Endothelial cell (in vitro differentiated cells): ENCODE data around the gene KCNN1. TPM values are rescaled to one million over a fixed set of nuclear protein-coding genes. Genes with fewer than 3 reads are reported as not detected.
"Not testable (repeated sequence)": the region's sequence is repeated elsewhere in the genome, so short reads cannot be mapped to it uniquely, and the experiment has no call there.

Experiments
- DNase-seq: peaks from one replicate; pipeline ENCODE4 v3.0.0; 2021; ENCODE audit warnings: low spot score
- H3K27ac Mint-ChIP-seq: one replicate; pipeline ENCODE4 v1.8.0; 2021; ENCODE audit warnings: mixed read lengths, inconsistent platforms; ENCODE audit not compliant: unreplicated experiment
- H3K27me3 Mint-ChIP-seq: one replicate; pipeline ENCODE4 v1.8.0; 2021; ENCODE audit warnings: mild to moderate bottlenecking, moderate library complexity, mixed read lengths, inconsistent platforms; ENCODE audit not compliant: unreplicated experiment
- H3K36me3 Mint-ChIP-seq: one replicate; pipeline ENCODE4 v1.8.0; 2021; ENCODE audit warnings: mild to moderate bottlenecking, low read depth, mixed read lengths, inconsistent platforms; ENCODE audit not compliant: unreplicated experiment
- H3K4me1 Mint-ChIP-seq: one replicate; pipeline ENCODE4 v1.8.0; 2021; ENCODE audit warnings: mild to moderate bottlenecking, mixed read lengths, inconsistent platforms; ENCODE audit not compliant: unreplicated experiment
- H3K4me3 Mint-ChIP-seq: one replicate; pipeline ENCODE4 v1.8.0; 2021; ENCODE audit warnings: mild to moderate bottlenecking, mixed read lengths, inconsistent platforms; ENCODE audit not compliant: unreplicated experiment
- H3K9me3 Mint-ChIP-seq: one replicate; pipeline ENCODE4 v1.8.0; 2021; ENCODE audit warnings: mixed read lengths, inconsistent platforms; ENCODE audit not compliant: unreplicated experiment
- total RNA-seq: library from RNA; stranded (reverse); fragmentation: NEBNext Ultra II Directional; extraction: Animal tissue kit (Norgen Biotek cat#: 25700); gene quantifications from one replicate; pipeline ENCODE4 v1.2.1, GENCODE V29; 2021; ENCODE audit not compliant: unreplicated experiment
- TF ChIP-seq, protein P1 (sequence below): fragments of 200-600 bp; sonication (generic); IDR thresholded peaks from one replicate; pipeline ENCODE4 v1.5.0; 2021; ENCODE audit warnings: antibody characterized with exemption; ENCODE audit not compliant: unreplicated experiment

KCNN1 gene
- total RNA-seq, 1 donor from 2014 or later, result 19.3 TPM

DNA sequence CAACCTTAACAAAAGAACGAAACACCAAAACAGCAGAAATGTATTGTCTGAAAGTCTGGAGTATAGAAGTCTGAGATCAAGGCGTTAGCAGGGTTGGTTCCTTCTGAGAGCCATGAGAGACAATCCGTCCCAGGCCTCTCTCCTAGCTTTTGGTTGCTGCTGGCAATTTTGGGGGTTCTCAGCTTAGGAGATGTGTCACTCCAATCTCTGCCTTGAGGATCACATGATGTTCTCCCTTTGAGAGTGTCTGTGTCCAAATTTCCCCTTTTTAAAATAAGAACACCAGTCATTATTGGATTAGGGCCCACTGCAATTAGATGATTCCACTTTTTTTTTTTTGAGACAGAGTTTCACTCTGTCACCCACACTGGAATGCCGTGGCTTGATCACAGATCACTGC, 10.1 kb downstream of the KCNN1 start:
- peaks cover 4% of the 10 kb centered on the region for H3K27me3 Mint-ChIP-seq
- peaks cover 10% of the 10 kb centered on the region for H3K36me3 Mint-ChIP-seq

DNA sequence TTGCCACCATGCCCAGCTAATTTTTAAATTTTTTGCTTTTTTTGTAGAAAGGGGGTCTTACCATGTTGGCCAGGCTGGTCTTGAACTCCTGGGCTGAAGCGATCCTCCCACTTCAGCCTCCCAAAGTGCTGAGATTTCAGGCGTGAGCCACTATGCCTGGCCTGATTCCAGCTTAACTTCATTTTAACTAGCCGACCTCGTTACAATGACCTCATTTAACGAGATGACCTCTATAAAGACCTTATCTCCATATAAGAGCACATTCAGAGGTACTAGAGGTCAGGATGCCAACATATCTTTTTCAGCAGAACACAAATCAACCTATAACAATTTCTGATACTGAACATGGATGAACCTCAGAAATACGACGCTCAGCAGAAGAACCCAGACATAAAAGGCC, 10.6 kb downstream of the KCNN1 start:
- H3K36me3 Mint-ChIP-seq, result peaks cover 10% of the 10 kb centered on the region
- TF ChIP-seq, protein P1, sequence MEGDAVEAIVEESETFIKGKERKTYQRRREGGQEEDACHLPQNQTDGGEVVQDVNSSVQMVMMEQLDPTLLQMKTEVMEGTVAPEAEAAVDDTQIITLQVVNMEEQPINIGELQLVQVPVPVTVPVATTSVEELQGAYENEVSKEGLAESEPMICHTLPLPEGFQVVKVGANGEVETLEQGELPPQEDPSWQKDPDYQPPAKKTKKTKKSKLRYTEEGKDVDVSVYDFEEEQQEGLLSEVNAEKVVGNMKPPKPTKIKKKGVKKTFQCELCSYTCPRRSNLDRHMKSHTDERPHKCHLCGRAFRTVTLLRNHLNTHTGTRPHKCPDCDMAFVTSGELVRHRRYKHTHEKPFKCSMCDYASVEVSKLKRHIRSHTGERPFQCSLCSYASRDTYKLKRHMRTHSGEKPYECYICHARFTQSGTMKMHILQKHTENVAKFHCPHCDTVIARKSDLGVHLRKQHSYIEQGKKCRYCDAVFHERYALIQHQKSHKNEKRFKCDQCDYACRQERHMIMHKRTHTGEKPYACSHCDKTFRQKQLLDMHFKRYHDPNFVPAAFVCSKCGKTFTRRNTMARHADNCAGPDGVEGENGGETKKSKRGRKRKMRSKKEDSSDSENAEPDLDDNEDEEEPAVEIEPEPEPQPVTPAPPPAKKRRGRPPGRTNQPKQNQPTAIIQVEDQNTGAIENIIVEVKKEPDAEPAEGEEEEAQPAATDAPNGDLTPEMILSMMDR, result no peak
- no peak overlapping the region for H3K4me3 Mint-ChIP-seq
- no peaks in the 10 kb centered on the region for H3K4me1 Mint-ChIP-seq
- H3K27me3 Mint-ChIP-seq, result peaks cover 4% of the 10 kb centered on the region
- peak overlapping the region; percentile 13 for H3K27ac Mint-ChIP-seq
- no peaks in the 10 kb centered on the region for H3K9me3 Mint-ChIP-seq
- DNase-seq, result no peak

More for the DNA sequence above, 10.1 kb downstream of the KCNN1 start:
- TF ChIP-seq, protein P1, result no peak
- H3K4me1 Mint-ChIP-seq, result no peaks in the 10 kb centered on the region
- H3K4me3 Mint-ChIP-seq, result no peak overlapping the region
- H3K27ac Mint-ChIP-seq, result no peak overlapping the region
- no peaks in the 10 kb centered on the region for H3K9me3 Mint-ChIP-seq
- DNase-seq, result no peak

DNA sequence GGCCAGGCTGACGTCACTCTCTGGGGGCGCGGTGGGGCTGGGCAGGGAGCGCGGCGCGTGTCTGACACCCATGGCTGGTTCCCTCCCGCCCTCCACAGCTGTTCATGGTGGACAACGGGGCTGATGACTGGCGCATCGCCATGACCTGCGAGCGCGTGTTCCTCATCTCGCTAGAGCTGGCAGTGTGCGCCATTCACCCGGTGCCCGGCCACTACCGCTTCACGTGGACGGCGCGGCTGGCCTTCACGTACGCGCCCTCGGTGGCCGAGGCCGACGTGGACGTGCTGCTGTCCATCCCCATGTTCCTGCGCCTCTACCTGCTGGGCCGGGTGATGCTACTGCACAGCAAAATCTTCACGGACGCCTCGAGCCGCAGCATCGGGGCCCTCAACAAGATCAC, 14.7 kb downstream of the KCNN1 start:
- Mint-ChIP-seq H3K36me3 (peaks cover 6% of the 10 kb centered on the region), H3K4me3 (no peak overlapping the region), H3K4me1 (peaks cover 3% of the 10 kb centered on the region), H3K9me3 (no peaks in the 10 kb centered on the region), H3K27me3 (peaks cover 4% of the 10 kb centered on the region), H3K27ac (no peak overlapping the region)
- TF ChIP-seq, protein P1, result no peak
- no peak for DNase-seq

DNA sequence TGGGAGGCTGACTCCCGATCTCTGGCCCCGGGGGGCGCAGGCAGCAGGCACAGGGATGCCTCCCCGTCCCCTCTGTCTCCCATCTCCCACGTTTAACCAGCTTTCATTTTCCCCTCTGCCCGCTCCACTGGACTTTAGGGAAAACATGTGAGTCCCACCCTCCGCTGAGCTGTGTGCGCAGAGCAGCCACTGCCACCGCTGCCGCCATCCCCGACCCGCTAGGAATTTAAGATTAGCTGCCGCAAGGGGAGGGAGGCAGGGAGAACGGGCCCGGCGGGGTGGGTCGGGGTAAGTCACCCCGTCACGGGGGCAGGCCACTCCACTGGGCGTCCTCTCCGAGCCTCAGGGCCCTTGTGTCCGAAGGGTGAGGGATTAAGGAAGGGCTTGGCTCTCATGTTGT, 15.5 kb downstream of the KCNN1 start:
- H3K9me3 Mint-ChIP-seq, result no peaks in the 10 kb centered on the region
- TF ChIP-seq, protein P1, result no peak
- H3K27me3 Mint-ChIP-seq, result peaks cover 4% of the 10 kb centered on the region
- H3K4me1 Mint-ChIP-seq, result peaks cover 3% of the 10 kb centered on the region
- no peak overlapping the region for H3K4me3 Mint-ChIP-seq
- no peak for DNase-seq
- H3K36me3 Mint-ChIP-seq, result peaks cover 6% of the 10 kb centered on the region
- no peak overlapping the region for H3K27ac Mint-ChIP-seq

DNA sequence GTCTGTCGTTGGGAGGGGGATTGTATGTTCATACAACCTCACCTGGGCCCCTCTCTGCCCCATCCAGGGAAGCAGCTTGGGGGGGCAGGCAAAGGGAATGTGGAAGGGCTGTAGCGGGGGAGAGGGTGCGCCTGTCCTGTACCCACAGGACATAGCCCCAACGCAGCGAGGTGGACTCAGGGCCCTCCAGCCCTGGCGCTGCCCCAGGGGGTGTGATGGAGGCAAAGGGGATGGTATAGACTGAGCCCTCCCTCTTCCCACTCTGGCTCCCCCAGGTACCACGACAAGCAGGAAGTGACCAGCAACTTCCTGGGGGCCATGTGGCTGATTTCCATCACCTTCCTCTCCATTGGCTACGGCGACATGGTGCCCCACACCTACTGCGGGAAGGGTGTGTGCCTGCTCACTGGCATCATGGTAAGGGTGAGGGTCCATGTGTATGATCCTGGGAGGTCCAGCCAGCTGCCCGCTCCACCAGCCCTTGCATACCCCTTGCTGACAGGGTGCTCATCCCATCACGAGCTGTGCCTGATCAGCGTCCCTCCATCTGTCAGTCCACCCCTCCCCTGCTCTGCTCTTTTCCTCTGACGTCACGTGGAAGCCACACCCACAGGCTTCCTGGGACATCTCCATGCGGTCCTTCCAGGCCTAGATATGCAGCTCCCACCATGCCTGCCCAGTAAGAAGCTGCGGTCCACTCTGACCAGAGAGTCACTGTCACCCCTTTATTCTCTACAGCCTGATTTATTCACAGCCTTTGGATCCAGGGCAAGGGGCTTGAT, 18.3 kb downstream of the KCNN1 start:
- H3K27ac Mint-ChIP-seq, result no peak overlapping the region
- no peak for DNase-seq
- peaks cover 2% of the 10 kb centered on the region for H3K27me3 Mint-ChIP-seq
- no peak overlapping the region for H3K4me3 Mint-ChIP-seq
- H3K4me1 Mint-ChIP-seq, result peaks cover 3% of the 10 kb centered on the region
- H3K36me3 Mint-ChIP-seq, result peaks cover 6% of the 10 kb centered on the region
- TF ChIP-seq, protein P1, result no peak
- no peaks in the 10 kb centered on the region for H3K9me3 Mint-ChIP-seq

DNA sequence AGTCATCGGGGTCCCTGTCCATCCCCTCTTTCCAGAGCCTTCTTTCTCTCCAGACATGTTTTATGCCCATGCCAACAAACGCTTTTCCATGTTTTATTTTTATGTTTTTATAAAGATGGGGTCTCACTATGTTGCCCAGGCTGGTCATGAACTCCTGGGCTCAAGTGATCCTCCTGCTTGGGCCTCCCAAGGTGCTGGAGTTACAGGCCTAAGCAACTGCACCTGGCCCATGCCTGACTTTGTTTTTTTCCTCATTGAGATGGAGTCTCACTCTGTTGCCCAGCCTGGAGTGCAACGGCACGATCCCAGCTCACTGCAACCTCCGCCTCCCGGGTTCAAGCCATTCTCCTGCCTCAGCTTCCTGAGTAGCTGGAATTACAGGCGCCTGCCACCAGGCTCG, 19.7 kb downstream of the KCNN1 start:
- H3K27ac Mint-ChIP-seq, H3K27me3 Mint-ChIP-seq, H3K36me3 Mint-ChIP-seq, H3K4me3 Mint-ChIP-seq, H3K4me1 Mint-ChIP-seq, H3K9me3 Mint-ChIP-seq, DNase-seq: not testable (repeated sequence)
